H1 (cell line): ENCODE results near the gene PLXNB3.

Source experiments
- EGR1 ChIP-seq: IDR thresholded peaks from 2 replicates; pipeline ENCODE4 v1.6.1; 2011; ENCODE audit warnings: low read depth, low read length, borderline replicate concordance
- EZH2 ChIP-seq: fragments of 200-600 bp; sonication (generic); IDR thresholded peaks from 2 replicates; pipeline ENCODE4 v1.7.1; 2012; ENCODE audit warnings: low read depth, mild to moderate bottlenecking, moderate library complexity, low read length, inconsistent platforms; ENCODE audit not compliant: severe bottlenecking
- HDAC2 ChIP-seq, 2 experiments: fragments of 300-600 bp in 1 of 2; sonication (generic) in 1 of 2; IDR thresholded peaks; 2 replicates each; pipeline ENCODE4 v1.6.1; 2011 to 2012; ENCODE audit warnings: low read depth in 2 of 2, low read length in 2 of 2, mild to moderate bottlenecking in 2 of 2, moderate library complexity in 2 of 2, borderline replicate concordance in 1 of 2, inconsistent platforms in 1 of 2
- POLR2A ChIP-seq, 2 experiments: IDR thresholded peaks; 1 replicate in 1 of 2; 2 replicates in 1 of 2; pipeline ENCODE4 v1.6.1; 2011; ENCODE audit warnings: low read depth in 2 of 2, low read length in 2 of 2, mild to moderate bottlenecking in 2 of 2; ENCODE audit errors: control extremely low read depth in 1 of 2
- RFX5 ChIP-seq: IDR thresholded peaks from 2 replicates; pipeline ENCODE4 v1.6.1; 2011; ENCODE audit warnings: low read depth, low read length, improper control_type of control experiment, borderline replicate concordance
- SIN3A ChIP-seq, 2 experiments: IDR thresholded peaks in 1 of 2; conservative IDR thresholded peaks in 1 of 2; 2 replicates each; pipeline ENCODE4 v1.6.1; 2011 to 2012; ENCODE audit warnings: low read length in 2 of 2, improper control_type of control experiment in 1 of 2, low read depth in 1 of 2, mild to moderate bottlenecking in 1 of 2
- TF ChIP-seq, protein P1 (sequence below): IDR thresholded peaks from 2 replicates; pipeline ENCODE4 v1.6.1; 2011; ENCODE audit warnings: low read length, improper control_type of control experiment
- TF ChIP-seq, protein P2 (sequence below), 3 experiments: IDR thresholded peaks; 1 replicate in 2 of 3; 2 replicates in 1 of 3; pipeline versions ENCODE4 v1.5.1 to v1.6.1; 2011; ENCODE audit warnings: low read length in 3 of 3, mild to moderate bottlenecking in 3 of 3, inconsistent platforms in 2 of 3, low read depth in 1 of 3, moderate library complexity in 1 of 3; ENCODE audit not compliant: insufficient read depth in 1 of 3; ENCODE audit errors: control extremely low read depth in 1 of 3

DNA sequence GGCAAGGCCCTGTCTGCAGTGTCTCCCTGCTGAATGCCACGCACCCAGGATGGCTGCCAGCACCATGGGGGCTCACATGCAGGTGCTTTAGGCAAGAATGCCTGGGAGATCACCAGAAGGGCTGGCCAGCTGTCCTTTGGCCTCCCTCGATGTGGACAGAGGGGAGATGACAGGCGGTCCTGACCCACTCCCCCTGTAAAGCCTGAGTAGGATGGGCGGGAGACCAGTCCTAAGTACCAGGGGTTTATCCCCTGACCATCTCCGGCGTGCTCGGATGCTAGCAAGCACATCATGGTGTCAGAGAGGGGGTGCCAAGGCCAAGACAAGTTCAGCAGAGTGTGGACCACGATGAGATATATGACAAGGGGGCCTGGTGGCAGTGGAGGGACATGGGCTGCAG, 61.0 kb downstream of the PLXNB3 start:
- TF ChIP-seq, protein P1, sequence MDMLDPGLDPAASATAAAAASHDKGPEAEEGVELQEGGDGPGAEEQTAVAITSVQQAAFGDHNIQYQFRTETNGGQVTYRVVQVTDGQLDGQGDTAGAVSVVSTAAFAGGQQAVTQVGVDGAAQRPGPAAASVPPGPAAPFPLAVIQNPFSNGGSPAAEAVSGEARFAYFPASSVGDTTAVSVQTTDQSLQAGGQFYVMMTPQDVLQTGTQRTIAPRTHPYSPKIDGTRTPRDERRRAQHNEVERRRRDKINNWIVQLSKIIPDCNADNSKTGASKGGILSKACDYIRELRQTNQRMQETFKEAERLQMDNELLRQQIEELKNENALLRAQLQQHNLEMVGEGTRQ: no peak
- TF ChIP-seq EZH2: no peak
- TF ChIP-seq HDAC2 (IDR thresholded peaks at IDR 0.05; ENCODE audit: borderline replicate concordance in 1 of 2, low read depth in 2 of 2, low read length in 2 of 2): no peak
- no peak for TF ChIP-seq EGR1
- no peak for TF ChIP-seq RFX5
- no peak for TF ChIP-seq SIN3A (conservative IDR thresholded peaks at IDR 0.05 in 1 of 2, IDR thresholded peaks at IDR 0.05 in 1 of 2; ENCODE audit: low read depth in 1 of 2, low read length in 2 of 2)
- TF ChIP-seq, protein P2, sequence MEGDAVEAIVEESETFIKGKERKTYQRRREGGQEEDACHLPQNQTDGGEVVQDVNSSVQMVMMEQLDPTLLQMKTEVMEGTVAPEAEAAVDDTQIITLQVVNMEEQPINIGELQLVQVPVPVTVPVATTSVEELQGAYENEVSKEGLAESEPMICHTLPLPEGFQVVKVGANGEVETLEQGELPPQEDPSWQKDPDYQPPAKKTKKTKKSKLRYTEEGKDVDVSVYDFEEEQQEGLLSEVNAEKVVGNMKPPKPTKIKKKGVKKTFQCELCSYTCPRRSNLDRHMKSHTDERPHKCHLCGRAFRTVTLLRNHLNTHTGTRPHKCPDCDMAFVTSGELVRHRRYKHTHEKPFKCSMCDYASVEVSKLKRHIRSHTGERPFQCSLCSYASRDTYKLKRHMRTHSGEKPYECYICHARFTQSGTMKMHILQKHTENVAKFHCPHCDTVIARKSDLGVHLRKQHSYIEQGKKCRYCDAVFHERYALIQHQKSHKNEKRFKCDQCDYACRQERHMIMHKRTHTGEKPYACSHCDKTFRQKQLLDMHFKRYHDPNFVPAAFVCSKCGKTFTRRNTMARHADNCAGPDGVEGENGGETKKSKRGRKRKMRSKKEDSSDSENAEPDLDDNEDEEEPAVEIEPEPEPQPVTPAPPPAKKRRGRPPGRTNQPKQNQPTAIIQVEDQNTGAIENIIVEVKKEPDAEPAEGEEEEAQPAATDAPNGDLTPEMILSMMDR (IDR thresholded peaks at IDR 0.05; ENCODE audit: control extremely low read depth in 1 of 3, insufficient read depth in 1 of 3, low read depth in 1 of 3, low read length in 3 of 3): no peak
- TF ChIP-seq POLR2A (IDR thresholded peaks at IDR 0.05; ENCODE audit: control extremely low read depth in 1 of 2, low read depth in 2 of 2, low read length in 2 of 2): no peak
